Fibroblast of gingiva (primary cell): ENCODE measurements around the gene HUNK.

Source experiments
- DNase-seq: peaks from one replicate; pipeline ENCODE4 v3.0.0-alpha.2; 2011; ENCODE audit warnings: low read depth

Gene HUNK

DNA sequence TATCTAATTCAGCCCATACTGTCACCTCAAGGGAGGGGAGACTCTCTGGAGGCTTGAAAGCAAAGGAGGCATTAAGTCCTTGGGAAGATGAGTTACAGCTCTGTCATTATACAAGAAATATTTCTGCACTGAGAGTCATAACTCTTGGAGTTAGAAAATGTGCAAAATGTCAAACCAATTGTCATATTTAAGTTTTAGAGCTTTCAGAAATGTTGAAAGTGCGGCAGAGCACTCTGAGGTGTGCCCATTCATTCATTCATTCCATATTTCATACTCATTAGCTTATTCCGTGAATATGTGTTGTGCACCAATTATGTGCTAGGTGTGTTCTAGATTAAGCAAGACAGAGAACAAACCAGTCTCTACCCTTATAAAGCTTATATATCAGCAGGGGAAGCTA lies 87.1 kb downstream of the HUNK start:
- no peak for DNase-seq

DNA sequence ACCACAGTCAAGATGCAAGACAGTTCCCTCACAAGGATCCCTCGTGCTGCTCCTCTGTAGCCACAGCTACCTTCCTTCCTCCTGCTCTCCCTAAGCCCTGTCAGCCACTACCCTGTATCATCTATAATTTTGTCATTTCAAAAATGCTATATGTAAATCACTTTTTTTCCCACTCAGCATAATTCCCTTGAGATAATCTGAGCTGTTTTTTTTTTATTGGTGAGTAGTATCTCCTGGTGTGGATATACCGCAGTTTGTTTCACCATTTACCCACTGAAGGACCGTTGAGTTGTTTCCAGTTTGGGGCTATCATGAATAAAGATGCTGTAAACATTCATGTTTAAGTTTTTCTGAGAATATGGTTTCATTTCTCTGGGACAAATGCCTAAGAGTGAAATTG lies 88.2 kb downstream of the HUNK start:
- no peak for DNase-seq

DNA sequence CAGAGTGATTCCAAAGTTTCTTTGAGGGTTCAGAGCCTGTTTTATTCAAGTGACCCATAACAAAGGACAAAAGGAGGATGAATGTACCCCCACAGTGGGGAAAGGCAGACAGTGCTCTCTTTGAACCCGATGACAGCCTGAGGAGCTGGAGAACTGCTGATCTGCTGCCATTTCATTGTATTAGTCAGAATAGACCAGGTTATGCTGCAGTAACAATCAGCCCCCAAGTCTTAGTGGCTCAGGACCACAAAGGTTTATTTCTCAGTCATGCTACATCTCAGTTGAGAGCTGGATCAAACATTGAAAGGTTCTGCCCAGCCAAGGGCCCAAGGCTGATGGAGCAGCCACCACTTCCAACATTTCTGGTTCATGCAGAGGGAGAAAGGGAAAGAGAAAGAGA lies 88.9 kb downstream of the HUNK start:
- no peak for DNase-seq

DNA sequence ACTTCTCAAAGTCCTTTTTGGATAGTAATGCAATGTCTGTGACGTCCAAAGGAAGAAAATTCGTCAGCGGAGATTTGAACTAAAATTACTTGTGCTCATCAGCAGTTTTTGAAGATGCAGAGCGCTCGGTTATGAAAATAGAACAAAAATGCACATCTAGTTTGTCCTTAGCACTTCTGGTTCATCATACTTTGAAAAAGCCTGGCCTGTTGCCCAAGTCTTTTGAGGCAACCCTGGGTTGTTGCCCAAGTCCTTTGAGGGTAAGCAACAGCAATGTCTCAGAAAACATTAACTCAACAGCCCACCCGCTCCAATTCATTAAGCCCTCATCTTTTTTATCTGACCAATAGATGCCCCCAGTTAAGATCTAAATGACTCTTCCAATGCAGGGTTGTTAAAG lies 91.9 kb downstream of the HUNK start:
- DNase-seq: no peak

DNA sequence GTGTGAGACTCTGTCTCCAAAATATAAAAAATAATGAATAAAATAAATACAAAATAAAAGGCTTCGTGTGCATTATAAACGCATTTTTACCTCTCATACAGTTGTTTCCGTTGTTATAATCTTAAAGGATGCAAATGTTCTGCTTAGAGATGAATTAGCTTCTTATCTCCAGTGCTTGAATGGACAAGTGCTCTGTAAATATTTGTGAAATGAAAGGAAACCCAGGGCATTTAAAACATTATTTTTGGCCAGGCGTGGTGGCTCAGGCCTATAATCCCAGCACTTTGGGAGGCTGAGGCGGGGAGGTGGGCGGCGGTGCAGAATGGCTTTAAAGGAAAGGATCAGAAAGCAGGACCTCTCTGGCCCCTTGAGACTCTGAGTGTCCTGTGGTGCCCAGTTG lies 94.5 kb downstream of the HUNK start:
- no peak for DNase-seq

DNA sequence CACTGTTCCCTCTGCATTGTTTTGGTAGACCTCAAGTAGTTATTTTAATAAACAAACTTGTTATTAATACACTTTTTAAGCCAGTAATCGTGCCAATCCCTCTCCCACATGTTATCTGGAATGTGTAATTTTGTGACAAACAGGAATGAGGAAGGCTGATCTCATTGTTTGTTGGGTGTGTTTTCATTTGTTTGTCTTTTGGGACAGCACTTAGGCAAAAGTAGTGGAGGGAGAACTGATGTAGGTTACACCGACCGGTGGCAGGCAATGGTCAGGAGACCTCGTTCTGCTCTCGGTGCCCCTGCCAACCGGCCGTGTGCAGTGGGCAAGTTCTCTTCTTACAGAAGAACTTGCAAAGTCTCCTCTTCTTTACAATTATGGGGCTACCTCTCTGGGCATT lies 99.8 kb downstream of the HUNK start:
- no peak for DNase-seq

DNA sequence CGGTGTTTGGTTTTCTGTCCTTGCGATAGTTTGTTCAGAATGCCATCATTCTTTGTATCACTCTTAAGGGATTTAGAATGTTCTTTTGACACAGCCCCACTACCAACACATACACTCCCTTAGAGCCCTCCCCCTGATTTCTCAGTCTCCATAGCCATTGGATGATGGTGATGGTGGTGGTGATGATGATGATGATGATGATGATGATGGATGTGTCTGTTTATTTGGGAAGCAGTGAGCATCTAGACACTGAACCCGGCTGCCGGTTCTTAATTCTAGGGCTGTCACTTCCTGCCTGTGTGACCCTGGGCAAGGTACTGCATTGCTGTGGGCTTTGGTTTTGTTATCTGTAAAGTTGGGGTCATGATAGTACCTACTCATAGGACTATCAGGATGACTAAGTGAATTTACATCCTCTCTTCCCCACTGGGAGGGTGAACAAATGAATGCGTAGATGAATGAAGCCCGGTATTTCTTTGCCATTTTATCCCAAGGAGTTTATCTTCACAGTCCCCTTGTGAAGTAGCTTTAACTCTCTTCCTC lies 100.7 kb downstream of the HUNK start:
- DNase-seq: no peak

DNA sequence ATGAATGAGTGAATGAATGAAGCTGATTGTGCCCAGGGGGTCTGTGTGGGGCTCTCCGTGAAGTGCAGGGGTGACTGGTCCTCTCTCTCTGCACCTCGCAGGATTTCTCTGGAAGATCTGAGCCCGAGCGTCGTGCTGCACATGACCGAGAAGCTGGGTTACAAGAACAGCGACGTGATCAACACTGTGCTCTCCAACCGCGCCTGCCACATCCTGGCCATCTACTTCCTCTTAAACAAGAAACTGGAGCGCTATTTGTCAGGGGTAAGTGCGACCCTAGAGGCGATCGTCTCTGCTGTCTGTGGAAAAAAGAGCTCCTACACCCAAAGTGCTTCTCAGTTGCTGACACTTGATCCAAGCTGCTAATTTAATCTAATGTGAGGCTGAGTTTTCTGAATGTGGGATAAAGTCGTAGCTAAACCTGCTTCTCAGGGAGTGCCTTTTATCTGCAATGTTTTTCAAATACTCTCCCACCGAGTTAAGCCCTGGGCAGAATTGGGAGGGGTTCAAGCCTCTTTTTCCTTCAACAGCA lies 101.7 kb downstream of the HUNK start:
- DNase-seq: no peak

DNA sequence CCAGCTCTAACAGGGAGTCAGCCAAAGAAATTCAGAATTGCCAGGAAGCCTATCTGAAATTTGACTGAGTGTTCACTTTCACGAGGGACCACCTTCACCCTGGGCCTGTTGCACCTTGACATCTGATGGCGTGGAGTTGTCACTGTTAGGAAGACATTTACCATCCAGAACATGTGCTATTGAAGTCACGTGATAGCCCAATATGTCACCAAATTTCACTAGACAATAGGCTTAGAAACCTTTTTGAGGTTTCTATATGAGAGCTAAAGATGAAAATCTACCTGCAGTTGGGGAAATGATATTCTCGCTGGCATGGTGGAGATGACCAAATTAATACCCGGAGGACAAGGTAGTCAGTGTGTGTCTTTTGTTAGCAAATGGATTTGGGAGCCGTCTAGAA lies 102.7 kb downstream of the HUNK start:
- no peak for DNase-seq

DNA sequence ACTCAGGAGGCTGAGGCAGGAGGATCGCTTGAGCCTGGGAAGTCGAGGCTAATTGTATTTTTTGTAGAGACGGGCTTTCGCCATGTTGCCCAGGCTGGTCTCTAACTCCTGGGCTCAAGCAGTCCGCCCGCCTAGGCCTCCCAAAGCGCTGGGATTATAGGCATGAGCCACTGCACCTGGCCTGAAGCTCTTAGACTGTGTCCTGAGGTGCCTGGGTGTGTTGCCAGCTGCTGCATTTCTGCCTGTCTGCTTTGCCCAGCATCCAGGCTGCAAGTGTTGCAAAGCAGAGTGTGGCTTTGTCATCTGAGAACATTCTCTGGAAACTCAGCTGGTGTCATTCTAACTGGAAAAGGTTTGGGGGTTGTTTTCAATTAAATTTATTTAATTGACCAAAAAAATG lies 105.0 kb downstream of the HUNK start:
- no peak for DNase-seq

DNA sequence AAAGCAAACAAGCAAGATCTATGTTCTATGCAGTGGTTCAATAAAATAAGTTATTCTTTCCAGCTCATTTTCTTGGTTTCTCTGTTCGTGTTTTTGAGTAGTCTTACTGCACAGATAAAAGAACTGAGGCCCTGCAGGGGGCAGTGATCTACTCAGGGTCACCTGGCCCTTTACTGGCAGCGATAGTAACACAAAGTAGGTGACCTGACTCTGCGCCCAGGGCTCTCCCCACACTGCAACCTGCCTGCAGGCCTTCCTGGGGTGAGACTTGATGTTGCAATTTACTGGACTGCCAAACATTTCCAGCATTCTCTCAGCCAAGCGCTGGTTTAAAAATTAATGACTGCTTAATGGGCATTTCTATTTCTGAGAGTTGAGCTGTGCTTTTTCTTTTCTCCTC lies 110.3 kb downstream of the HUNK start:
- DNase-seq: no peak

DNA sequence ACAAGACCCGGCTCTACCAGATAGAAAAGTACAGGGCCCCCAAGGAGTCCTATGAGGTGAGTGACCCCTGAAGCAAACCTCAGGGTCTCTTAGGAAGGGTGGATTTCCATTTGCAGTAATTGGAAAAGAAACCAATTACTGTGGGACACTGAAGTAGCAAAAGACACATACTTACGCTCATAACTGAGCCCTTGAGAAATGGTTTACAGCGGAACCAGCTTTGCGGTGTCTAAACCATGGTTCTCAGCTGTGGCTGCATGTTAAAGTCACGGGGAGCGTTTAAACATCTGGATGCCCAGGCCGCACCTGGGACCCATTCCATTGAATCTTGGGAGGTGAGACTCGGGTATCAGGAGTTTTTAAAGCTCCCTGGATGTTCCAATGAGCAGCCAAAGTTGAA lies 110.7 kb downstream of the HUNK start:
- DNase-seq: no peak

DNA sequence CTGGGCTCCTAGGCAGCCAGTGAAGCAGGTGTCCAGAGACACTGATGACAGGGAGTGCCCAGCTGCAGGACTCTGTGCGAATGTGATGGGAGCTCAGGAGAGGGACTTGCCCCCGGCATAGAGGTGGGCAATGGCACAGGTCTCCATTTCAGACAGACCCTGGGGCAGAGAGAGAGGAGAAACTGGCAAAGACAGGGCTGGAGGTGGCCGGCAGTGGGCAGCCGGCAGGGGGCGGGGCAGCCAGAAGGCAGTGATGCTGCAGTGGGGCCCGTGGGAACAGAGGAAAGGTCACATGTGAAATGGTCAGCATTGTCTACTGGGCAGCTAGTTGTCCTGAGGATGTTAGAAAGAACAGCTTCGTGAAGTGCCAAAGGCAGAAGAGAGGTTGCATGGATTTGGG lies 112.6 kb downstream of the HUNK start:
- DNase-seq: no peak

DNA sequence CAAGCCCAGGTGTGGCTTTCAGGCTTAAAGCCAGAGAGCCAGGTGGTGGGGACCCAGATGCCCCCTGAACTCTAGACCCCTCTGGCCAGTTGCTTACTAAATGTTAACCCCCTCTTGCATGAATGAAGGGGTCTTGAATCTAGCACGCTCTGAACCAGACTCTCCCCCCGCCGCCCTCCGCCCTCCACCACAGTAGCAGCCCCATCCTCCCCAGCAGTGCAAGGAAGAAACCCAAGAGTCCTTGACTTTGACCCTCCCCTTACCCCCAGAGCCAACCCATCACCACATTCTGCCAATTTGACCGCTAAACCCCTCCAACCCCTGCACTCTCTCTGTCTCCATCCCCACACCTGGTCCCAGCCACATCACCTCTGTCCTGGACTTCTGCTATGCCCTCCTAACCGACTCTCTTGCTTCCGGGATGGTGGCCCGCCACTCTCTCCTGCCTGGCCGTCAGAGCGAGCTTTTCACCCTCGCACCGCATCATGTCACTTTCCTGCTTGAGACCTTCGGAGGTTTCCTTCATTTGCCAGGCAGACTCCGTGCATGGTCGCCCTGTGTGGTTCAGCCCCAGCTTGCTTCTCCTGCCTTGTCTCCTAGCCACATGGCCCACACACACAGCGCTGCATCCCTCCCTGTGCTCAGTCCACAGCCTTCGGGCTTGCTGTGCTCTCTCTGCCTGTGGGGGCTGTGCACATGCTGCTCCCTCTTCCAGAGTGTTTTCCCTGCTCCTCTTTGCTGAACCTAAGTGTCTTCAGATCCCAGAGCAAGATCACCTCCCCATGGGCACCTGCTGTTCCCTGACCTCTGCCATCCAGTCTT lies 113.4 kb downstream of the HUNK start:
- no peak for DNase-seq

DNA sequence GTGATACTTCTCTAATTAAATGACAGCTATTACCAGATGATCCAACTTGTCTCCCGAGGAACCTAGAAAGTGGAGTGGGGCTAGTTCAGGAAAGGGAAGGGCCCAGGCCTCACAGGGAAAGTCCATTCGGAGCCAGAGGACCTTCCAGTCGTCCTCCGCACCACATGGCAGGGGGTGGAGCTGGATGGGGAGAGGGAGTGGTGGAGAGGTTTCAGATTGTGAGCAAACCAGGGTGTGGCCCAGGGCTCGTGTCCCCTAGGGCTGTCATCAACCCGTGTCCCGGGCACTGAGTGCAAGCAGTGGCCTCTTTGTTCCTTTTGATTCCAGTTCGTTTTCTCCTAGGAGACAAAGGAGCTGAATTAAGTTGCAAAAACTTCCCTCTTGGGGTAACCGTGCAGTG lies 114.9 kb downstream of the HUNK start:
- DNase-seq: no peak

DNA sequence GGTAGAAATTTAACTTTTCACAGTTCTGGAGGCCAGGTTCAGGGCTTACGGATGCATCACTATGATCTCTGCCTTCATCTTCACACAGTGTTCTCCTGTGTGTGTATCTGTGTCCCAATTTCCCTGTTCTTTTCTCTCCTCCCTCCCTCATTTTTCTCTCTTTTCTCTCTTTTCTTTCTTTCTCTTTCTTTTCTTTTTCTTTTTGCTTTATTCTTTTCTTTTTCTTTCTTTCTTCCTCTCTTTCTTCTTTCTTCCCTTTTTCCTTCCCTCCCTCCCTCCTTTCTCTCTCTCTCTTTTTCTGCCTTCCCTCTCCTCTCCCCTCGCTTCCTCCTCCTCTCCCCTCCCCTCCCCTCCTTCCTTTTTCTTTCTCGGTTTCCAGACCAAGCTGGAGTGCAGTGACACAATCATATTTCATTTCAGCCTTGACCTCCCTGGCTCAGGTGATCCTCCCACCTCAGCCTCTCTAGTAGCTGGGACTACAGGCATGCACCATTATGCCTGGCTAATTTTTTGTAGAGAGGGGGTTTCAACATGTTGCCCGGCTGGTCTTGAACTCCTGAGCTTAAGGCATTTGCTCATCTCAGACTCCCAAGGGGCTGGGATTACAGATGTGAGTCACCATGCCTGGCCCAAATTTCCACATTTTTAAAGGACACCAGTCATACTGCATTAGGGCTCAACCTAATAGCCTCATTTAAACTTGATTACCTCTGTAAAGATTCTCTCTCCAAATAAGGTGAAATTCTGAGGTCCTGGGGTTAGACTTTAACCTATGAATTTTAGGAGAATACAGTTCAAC lies 115.9 kb downstream of the HUNK start:
- DNase-seq: peak; percentile 7

DNA sequence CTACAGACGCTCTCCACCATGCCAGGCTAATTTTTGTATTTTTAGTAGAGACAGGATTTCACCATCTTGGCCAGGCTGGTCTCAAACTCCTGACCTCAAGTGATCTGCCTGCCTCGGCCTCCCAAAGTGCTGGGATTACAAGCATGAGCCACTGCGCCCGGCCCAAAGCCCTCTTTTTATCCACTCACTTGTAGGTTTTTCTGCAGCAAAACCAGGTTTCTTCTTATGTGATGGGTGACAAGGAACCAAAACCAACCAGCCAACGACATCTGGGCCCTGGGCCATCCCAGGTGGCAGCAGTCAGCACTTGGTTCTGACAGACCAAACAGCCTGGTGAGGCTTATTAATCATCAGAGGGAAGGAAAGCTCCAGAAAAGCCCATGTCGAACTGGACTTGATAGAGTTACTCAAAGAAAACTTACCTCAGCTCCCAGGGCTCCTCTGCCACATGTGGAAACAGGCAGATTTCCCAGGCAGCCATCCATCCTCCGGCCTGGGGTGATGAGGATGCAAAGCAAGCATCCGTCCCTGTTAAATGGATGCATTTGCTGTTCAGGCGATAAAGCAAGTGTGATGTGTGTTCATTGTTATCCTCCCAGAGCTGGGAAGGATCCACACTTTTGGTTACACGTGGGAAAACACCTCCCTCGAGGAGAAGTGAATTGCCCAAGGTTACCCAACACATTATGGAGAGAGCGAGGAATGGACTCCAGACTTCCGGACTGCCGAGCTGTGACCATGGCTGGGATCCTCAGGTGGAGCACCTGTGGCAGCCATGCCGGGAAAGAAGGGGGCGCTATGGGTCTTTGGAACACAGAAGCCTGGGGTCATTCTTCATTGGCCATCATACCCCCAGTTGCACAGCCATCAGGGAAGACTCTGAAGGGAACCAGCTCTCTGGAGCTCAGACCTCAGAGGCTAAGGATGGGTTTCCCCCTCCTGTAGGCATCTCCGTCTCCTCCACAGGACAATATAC lies 118.8 kb downstream of the HUNK start:
- DNase-seq: no peak

DNA sequence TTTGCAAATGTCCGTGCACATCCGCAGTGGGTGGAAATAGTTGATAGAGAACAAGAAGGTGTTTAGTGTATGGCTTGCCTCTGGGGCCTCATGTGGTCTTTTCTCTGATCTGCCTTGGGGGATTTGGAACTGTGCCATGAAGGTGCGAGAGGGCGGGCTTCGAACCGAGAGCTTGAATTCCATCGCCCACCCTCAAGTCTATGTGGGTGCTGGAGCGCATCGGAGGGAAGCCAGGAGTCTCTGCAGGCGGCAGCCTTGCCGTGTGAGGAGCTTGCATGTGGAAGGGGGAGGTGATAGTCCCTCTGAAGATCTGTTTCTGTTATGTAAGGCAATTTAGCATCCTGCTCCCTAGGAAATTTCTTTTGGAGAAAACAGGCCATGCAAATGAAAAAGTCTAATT lies 119.6 kb downstream of the HUNK start:
- DNase-seq: no peak

DNA sequence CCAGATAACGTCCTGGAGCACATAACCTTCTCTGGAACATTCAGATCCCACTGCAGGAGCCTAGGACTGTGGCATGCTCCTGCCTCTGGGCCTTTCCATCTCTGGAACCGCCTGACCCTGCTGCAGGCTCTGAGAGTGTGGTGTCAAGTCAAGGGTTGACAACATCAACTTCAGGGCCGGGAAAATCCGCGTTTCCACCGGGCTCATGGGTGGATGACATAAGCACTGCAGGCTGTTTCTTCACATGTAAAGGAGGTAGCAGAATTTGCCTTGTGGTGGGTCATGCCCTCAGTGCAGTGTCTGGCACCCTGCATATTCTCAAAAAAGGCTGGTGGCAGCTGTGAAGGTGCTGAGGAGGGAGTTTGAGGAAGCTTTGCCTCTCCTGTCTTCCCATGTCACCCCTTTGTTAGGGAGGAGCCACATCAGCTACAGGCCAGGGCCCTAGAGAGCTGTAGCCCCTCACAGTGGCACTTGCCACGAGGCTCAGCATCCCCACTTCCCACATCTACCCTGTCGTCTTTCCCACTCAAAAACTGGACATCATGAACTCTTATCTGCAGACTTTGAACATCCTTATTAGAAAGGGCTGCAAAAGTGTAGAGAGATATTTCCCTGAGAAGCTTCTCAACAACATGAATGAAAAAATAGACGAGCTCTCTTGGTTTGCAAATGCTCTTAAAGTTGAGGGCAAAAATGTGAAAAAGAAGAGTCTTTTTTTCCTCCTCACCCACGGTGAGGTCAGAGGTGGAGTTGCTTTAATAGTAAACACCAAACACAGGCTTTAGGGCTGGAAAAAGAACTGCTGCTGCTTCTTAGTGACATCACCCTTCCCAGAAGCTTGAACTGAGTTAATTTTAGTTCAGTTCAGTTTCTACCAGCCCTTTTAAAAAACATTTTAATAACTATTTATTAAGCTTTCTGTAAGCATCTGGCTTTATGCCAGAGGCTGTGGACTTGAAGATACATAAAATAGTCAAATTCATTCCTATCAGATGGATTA lies 121.3 kb downstream of the HUNK start:
- DNase-seq: no peak

DNA sequence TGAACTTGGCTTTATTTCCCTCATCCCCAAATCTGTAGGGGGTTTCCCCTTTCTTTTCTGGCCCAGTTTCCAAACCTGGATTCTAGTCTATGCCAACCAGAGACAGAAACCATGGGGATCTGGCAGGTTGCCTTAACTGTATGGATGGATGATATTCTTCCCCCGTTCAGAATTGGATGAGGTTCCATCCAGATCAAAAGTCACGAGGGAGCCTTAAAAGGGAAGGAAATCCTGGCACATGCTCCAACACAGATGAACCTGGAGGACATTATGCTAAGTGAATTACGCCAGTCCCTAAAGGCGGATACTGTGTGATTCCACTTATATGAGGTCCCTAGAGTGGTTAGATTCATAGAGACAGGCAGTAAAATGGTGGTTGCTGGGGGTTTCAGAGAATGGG lies 124.4 kb downstream of the HUNK start:
- DNase-seq: no peak
